ENCODE results near the gene DNAI4. TPM values are rescaled to one million over a fixed set of nuclear protein-coding genes. Genes with fewer than 3 reads are reported as not detected.

The DNAI4 gene
- total and polyA plus RNA-seq, 2 of the 8 experiments (the other 6 are each of a cell fraction or from before 2014, with no cell fraction given): 0.32 to 2.1 TPM

DNA sequence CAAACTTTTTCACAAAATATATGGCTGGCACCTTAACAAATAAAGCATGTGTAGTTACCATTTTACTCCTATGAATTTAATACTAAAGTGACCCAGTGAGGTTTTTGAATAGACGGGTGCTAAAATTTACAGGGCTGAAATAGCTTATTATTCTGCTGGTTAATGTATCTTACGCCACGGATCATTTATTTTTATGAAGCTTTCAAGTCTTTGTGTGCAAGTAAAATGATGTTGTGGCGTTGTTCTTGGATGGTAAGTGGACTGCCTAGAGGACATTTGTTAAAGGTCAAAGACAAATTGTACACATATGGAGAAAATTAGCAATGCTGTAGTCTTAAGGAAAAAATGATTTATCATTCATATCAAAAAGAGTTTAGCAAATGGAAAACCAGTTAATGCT lies 146.4 kb downstream of the DNAI4 start:
- WGBS, 2 experiments (ENCODE audit: extremely low coverage in 1 of 2, insufficient coverage in 1 of 2, insufficient read length in 1 of 2, insufficient replicate concordance in 2 of 2, low coverage in 1 of 2, low lambda C conversion rate in 2 of 2, missing lambda C conversion rate in 1 of 2): 91% methylated on average over 4 of the region's 4 CpGs; no CpG with 5 or more reads in 1 of the 2 experiments
- POLR2A ChIA-PET (ENCODE audit: partially characterized antibody): no interaction called here

More for the DNA sequence above, 146.4 kb downstream of the DNAI4 start:
- H4K20me1 ChIP-seq (replicated peaks in 1 of 2; ENCODE audit: control insufficient read depth in 1 of 2, insufficient read depth in 2 of 2, low read length in 2 of 2): no peaks in the 10 kb centered on the region
- H3K56ac ChIP-seq (replicated peaks; ENCODE audit: insufficient read length, low read depth, low read length): no peak overlapping the region
- no peak overlapping the region for H2AFZ ChIP-seq (ENCODE audit: low read length)
- H4K5ac ChIP-seq (ENCODE audit: insufficient read length, low read depth, low read length): no peak overlapping the region
- H4K91ac ChIP-seq (replicated peaks; ENCODE audit: insufficient read length, low read length): no peak overlapping the region
- H3K27me3 ChIP-seq (replicated peaks in 1 of 4; ENCODE audit: control insufficient read depth in 3 of 4, extremely low read depth in 1 of 4, insufficient read depth in 3 of 4, low read length in 3 of 4): no peaks in the 10 kb centered on the region
- no peak for DNase-seq (ENCODE audit: low read depth in 1 of 2, low spot score in 2 of 2)
- no peaks in the 10 kb centered on the region for H3K79me1 ChIP-seq (ENCODE audit: low read depth, low read length)
- no peak for FAIRE-seq
- H3K9ac ChIP-seq (replicated peaks in 1 of 4; ENCODE audit: extremely low read depth in 1 of 4, low read depth in 3 of 4, low read length in 3 of 4): no peak overlapping the region
- TF ChIP-seq BCL11A (IDR thresholded peaks at IDR 0.05; ENCODE audit: low read depth in 2 of 2, low read length in 2 of 2) (no peak), RBBP5 (IDR thresholded peaks at IDR 0.05; ENCODE audit: borderline replicate concordance, low read depth, low read length) (no peak), EGR1 (IDR thresholded peaks at IDR 0.05; ENCODE audit: borderline replicate concordance, low read depth, low read length) (no peak), TEAD4 (IDR thresholded peaks at IDR 0.05; ENCODE audit: low read depth, low read length) (no peak), SAP30 (IDR thresholded peaks at IDR 0.05; ENCODE audit: insufficient read depth, insufficient replicate concordance, low read length) (no peak), SIX5 (IDR thresholded peaks at IDR 0.05; ENCODE audit: low read depth, low read length) (no peak), ZNF274 (IDR thresholded peaks at IDR 0.05; ENCODE audit: borderline replicate concordance, extremely low read depth, low read length) (no peak), TAF1 (IDR thresholded peaks at IDR 0.05; ENCODE audit: low read depth, low read length) (no peak), CREB1 (IDR thresholded peaks at IDR 0.05) (no peak), RFX5 (IDR thresholded peaks at IDR 0.05; ENCODE audit: borderline replicate concordance, low read depth, low read length) (no peak), MAX (IDR thresholded peaks at IDR 0.05) (no peak)
- no peak overlapping the region for H3K4me3 ChIP-seq (ENCODE audit: extremely low read depth in 1 of 4, insufficient read depth in 2 of 4, low read depth in 3 of 4, low read length in 4 of 4)
- H2AK5ac ChIP-seq (ENCODE audit: low read depth, low read length): no peak overlapping the region
- H3K4me2 ChIP-seq (ENCODE audit: insufficient read depth in 1 of 2, low read depth in 2 of 2, low read length in 2 of 2): no peak overlapping the region
- no peaks in the 10 kb centered on the region for H3K4me1 ChIP-seq (replicated peaks in 1 of 4; ENCODE audit: control insufficient read depth in 3 of 4, insufficient read depth in 4 of 4, low read length in 3 of 4)
- H2BK15ac ChIP-seq (ENCODE audit: low read length): no peak overlapping the region
- H3K14ac ChIP-seq (ENCODE audit: insufficient read length): no peak overlapping the region
- no peak overlapping the region for H3K18ac ChIP-seq (ENCODE audit: extremely low read depth, low read length)
- H4K8ac ChIP-seq (ENCODE audit: extremely low read depth, insufficient read depth, low read length): no peak overlapping the region
- H3K79me2 ChIP-seq (ENCODE audit: control insufficient read depth in 1 of 2, insufficient read depth in 2 of 2, low read length in 2 of 2): no peaks in the 10 kb centered on the region
- CTCF ChIA-PET (ENCODE audit: partially characterized antibody): no interaction called here
- H2BK5ac ChIP-seq (ENCODE audit: low read depth, low read length): no peak overlapping the region
- no peak overlapping the region for H2BK20ac ChIP-seq (ENCODE audit: low read length)
- H3K23ac ChIP-seq (ENCODE audit: insufficient read length): no peak overlapping the region
- H2BK12ac ChIP-seq (ENCODE audit: low read depth, low read length): no peak overlapping the region
- no peak overlapping the region for H3K27ac ChIP-seq (ENCODE audit: low read depth, low read length)
- H3K4ac ChIP-seq (replicated peaks; ENCODE audit: insufficient read length, low read depth, low read length): no peak overlapping the region
- H3K9me3 ChIP-seq (ENCODE audit: insufficient read depth in 2 of 2, low read depth in 1 of 2, low read length in 1 of 2): peaks cover 4 to 9% of the 10 kb centered on the region in 2 experiments; a peak in 2 of 4 replicates
- no peak overlapping the region for H2BK120ac ChIP-seq (replicated peaks; ENCODE audit: low read depth, low read length)
- H3K36me3 ChIP-seq (ENCODE audit: control insufficient read depth in 2 of 4, insufficient read depth in 4 of 4, low read length in 3 of 4): no peaks in the 10 kb centered on the region
- no peaks in the 10 kb centered on the region for H3K23me2 ChIP-seq (ENCODE audit: low read depth, low read length)

Measured in H1 (cell line).